Retina (tissue), 1 donor: ENCODE measurements around the gene CXorf58.
A peak's percentile ranks its signal among the peaks of the same experiment; 100 is the strongest.

Source experiments
- DNase-seq: peaks from one replicate; pipeline ENCODE4 v3.0.0-alpha.2; 2016

Gene CXorf58

GRCh38 chrX:23901805-23902204, 6.0 kb upstream of the CXorf58 start:
- DNase-seq, result peak; percentile 38

DNA sequence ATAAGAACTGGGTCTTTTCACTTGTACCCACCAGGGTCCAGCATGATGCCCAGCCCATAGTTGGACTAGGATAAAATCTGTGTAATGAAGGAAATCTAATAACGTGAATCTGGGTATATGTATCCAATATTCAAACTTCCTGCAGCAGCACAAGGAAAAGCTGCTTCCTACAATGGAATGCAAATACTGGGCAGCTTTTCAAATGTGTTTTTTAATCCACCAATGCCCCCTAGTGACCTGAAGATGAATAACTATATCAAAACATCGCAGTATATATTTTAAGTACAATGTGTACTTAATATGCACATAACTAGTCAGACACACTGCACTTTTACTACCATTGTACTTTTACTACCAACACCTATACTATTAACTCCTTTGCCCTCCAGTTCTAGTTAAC, 5.4 kb upstream of the CXorf58 start:
- peak; percentile 43 for DNase-seq

GRCh38 chrX:23904096-23904495, 3.7 kb upstream of the CXorf58 start:
- no peak for DNase-seq

DNA sequence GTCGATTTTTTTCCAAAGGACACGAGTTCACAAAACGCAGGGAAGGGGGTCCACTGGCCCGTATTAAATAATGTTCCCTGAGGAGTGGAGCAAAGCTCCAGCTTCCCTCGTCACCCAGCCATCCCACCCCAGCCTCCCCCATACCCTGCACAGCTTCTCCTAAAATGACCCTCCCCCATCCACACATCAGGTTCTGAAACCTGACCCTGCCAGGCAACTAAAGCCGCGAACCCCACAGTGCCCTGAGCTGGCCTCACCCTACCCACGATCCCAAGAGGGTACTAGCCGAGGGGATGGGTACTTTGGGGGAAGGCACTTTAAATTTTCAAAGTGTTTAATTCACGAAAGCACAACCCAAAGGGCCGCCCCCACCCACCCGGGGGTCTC, 702 bp upstream of the CXorf58 start:
- no peak for DNase-seq

GRCh38 chrX:23908219-23909004, 606 bp downstream of the CXorf58 start:
- peak; percentile 10 for DNase-seq

DNA sequence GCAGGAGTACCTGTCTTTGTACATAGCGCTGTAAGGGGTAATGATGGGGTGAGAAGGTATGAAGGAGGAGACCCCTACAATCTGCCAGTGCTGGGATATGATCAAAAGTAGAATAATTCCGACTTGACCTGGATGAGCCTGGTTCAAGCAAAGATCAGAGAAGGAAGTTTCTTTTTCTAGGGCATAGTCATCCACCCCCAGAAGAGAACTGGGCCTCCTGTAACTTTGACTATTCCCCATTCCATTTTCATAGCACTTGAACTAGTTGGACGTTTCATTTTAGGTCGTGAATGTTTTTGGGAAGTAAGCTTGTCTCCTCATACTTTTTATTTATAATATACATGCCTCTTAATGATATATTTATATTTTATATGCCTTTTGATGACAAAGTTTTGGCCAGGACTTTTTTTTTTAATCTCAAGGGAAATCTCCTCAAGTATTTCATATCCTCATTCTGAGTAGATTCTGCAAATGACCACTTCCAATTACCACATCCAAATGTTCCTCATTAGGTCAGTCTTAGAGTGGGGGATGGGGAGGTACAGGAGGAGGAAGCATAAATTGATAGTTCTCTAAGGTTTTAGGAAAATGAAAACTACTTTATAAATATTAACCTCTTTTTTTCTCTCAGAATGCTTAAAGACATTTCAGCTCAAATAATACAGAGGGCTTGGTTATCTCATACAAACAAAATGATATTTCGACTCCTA, 3.5 kb downstream of the CXorf58 start:
- no peak for DNase-seq

DNA sequence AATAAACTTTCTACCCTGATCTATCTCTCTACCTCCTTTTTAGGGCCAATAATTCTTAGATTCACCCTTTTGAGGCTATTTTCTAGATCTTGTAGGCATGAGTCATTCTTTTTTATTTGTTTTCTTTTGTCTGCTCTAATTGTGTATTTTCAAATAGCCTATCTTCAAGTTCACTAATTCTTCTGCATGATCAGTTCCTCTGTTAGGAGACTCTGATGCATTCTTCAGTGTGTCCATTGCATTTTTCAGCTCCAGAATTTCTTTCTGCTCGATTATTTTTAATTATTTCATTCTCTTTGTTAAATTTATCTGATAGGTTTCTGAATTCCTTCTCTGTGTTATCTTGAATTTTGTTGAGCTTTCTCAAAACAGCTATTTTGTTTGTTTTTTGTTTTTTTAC, 11.3 kb downstream of the CXorf58 start:
- no peak for DNase-seq

- DNase-seq, result no peak
Measured at GRCh38 chrX:23919706-23920320, 12.0 kb downstream of the CXorf58 start.

- DNase-seq, result no peak
Measured at GRCh38 chrX:23926015-23926414, 18.2 kb downstream of the CXorf58 start.

- DNase-seq, result no peak
Measured at GRCh38 chrX:23930894-23931604, 23.2 kb downstream of the CXorf58 start.

DNA sequence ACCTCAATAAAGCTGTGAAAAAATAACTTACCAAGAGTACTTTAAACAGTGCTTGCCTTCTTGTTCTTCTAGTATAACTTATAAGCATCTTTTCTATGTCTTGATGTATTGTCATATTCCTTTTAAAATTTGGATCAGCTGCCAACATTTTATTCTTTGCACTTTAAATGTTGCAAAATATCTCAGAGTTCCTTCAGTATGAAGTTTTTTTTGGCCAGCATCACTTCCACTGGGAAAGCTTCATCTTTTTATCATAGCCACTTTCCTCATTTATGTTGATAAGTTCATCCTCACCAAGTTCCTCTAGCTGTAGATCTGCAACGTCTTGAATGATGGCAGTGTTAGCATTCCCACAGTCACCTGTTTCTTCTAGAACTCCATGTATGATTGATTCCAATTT, 24.2 kb downstream of the CXorf58 start:
- no peak for DNase-seq

DNA sequence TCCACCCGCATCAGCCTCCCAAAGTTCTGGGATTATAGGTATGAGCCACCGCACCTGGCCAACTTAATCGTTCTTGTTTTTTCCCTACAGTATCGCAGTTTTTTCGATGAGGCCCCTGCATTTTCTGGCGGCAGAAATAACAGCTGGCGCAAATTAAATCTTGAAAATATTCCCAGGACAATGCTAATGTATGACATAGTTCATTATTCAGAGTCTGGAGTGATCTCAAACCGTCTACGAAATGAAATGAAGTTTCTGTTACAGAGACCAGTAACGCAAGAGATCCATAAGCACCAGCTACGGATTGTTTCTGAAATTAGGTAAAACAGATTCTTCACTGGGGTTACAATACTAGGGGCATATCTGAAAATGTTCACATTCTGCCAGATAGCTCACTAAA, 27.3 kb downstream of the CXorf58 start:
- DNase-seq, result no peak

GRCh38 chrX:23936180-23936579, 28.4 kb downstream of the CXorf58 start:
- no peak for DNase-seq

- DNase-seq, result no peak
Measured at GRCh38 chrX:23937100-23937499, 29.3 kb downstream of the CXorf58 start.

GRCh38 chrX:23938690-23939089, 30.9 kb downstream of the CXorf58 start:
- no peak for DNase-seq

- DNase-seq, result no peak
Measured at GRCh38 chrX:23939203-23939602, 31.4 kb downstream of the CXorf58 start.

GRCh38 chrX:23944234-23944633, 36.4 kb downstream of the CXorf58 start:
- DNase-seq, result no peak

- no peak for DNase-seq
Measured at GRCh38 chrX:23945206-23945605, 37.4 kb downstream of the CXorf58 start.

DNA sequence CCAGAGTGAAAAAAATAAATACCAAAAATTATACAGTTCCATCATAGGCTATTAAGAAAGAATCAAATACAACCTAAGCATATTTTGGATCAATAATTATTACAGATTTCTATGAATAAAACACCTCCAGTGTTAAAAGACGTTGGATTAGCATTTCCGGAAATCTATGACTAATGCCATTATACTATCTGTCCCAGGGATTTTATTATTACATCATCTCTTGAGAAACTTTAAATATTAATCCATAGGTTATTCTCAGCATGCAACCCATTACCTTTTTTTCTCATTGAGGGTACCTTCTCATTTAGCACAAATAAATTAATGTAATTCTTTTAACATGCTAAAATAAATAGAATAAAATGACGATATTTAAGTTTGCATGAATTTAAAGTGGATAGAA, 44.6 kb downstream of the CXorf58 start:
- no peak for DNase-seq

- DNase-seq, result no peak
Measured at GRCh38 chrX:23952984-23953907, 45.4 kb downstream of the CXorf58 start.

DNA sequence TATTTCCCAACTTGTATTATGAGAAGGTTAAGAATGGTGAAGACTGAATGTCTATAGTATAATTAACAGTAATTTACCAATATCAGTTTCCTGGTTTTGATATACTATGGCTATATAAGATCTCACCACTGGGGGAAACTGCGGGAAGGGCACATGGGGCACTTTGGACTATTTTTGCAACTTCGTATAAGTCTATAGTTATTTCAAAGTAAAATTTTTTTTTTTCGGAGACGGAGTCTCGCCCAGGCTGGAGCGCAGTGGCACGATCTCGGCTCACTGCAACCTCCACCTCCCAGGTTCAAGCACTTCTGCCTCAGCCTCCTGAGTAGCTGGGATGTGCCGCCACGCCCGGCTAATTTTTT, 46.1 kb downstream of the CXorf58 start:
- no peak for DNase-seq

GRCh38 chrX:23954396-23954795, 46.6 kb downstream of the CXorf58 start:
- DNase-seq, result no peak
